NCI-H1417 treated with DMSO at 0.1 percent for 48 hours (cell line): ENCODE measurements around the gene CEP104.

Experiments used
- DNase-seq: peaks from one replicate; lab custom pipeline; 2025; lab: John Stamatoyannopoulos, UW

The CEP104 gene

GRCh38 chr1:3762873-3763228 is 94.2 kb downstream of the CEP104 start:
- DNase-seq: no peak

DNA sequence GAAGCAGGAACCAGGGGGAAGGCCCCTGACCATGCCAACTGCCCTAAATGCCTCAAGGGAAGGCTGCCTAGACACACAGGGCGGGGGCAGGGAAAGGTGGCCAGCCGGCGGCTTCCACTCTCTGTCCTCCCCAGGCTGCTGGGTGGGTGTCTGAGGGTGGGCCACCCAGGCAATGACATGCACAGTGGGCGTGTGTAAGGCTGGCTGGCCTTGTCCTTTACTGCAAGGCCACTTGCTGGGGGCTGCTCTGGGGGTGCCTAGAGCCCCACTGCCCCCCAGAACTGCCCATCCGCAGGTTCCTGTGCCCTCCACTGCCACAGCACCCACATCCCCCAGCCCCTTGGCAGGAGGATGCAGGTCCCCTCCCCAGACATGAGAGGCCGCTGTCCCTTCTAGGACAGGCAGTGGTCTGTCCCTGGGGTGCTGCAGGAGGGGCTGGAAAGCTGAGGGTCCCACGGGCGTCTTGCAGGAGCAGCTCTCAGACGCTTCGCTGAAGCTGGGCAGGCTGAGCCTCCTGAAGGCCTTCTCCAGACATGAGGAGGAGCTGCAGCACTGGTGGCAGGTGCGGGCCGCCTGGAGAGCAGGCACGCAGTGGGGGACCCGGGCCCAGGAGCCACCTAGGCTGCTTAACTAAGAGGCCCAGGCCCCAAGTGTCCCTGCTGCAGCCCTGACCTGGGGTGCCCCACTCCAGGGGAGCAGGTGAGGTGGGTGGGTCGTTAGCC is 94.7 kb downstream of the CEP104 start:
- DNase-seq: no peak
